ENCODE data around the gene CADM2.

- TF ChIP-seq CTCF (IDR thresholded peaks at IDR 0.05): no peak
- TF ChIP-seq EZH2phosphoT487 (IDR thresholded peaks at IDR 0.05): no peak
- no peak for TF ChIP-seq EZH2 (IDR thresholded peaks at IDR 0.05)
Observed at GRCh38 chr3:85377115-85377514, 418.3 kb downstream of the CADM2 start.

Measured in neural progenitor cell (in vitro differentiated cells).